Brain microvascular endothelial cell (primary cell): ENCODE measurements around the gene NMU.
"Not testable (repeated sequence)": the region's sequence is repeated elsewhere in the genome, so short reads cannot be mapped to it uniquely, and the experiment has no call there.

Experiments
- DNase-seq: peaks from one replicate; pipeline ENCODE4 v3.0.0-alpha.2; 2020
- H3K27ac ChIP-seq: fragments of 250-450 bp; sonication (Bioruptor Pico); 2 replicates; pipeline ENCODE4 v1.5.1; 2020; ENCODE audit warnings: mild to moderate bottlenecking, moderate library complexity
- H3K27me3 ChIP-seq: fragments of 250-450 bp; sonication (Bioruptor Pico); replicated peaks from 2 replicates; pipeline ENCODE4 v1.5.1; 2020; ENCODE audit warnings: mild to moderate bottlenecking
- H3K36me3 ChIP-seq: fragments of 250-450 bp; sonication (Bioruptor Pico); replicated peaks from 2 replicates; pipeline ENCODE4 v1.5.1; 2020; ENCODE audit warnings: mild to moderate bottlenecking
- H3K4me3 ChIP-seq: 2 replicates; pipeline ENCODE4 v1.5.1; 2011; ENCODE audit warnings: low read depth, mild to moderate bottlenecking, control low read depth, low read length, moderate library complexity
- CTCF ChIP-seq: IDR thresholded peaks from 2 replicates; pipeline ENCODE4 v1.5.1; 2011; ENCODE audit warnings: low read depth, mild to moderate bottlenecking, moderate library complexity, low read length, control low read depth, inconsistent platforms; ENCODE audit errors: missing control alignments
- in situ Hi-C: cut with HindIII; loops from 2 replicates; pipeline ENCODE4 v1.10.0; 2017; ENCODE audit warnings: low sequenced_read_pairs, low pct_ligation_motif_present

NMU gene

GRCh38 chr4:55592014-55592413 is 44.1 kb downstream of the NMU start, which contains the start of gene PDCL2:
TSS of gene PDCL2 (minus strand) at chr4:55592245. CDS start at chr4:55592109, 136 bp downstream.
- Histone ChIP-seq H3K4me3 (no peak within 1 kb of the TSS), H3K27ac (no peak within 1 kb of the TSS), H3K27me3 (no peaks in the 10 kb centered on the region), H3K36me3 (no peaks in the 10 kb centered on the region)
- TF ChIP-seq CTCF = no peak
- DNase-seq = no peak
- in situ Hi-C loops = no loop called here

DNA sequence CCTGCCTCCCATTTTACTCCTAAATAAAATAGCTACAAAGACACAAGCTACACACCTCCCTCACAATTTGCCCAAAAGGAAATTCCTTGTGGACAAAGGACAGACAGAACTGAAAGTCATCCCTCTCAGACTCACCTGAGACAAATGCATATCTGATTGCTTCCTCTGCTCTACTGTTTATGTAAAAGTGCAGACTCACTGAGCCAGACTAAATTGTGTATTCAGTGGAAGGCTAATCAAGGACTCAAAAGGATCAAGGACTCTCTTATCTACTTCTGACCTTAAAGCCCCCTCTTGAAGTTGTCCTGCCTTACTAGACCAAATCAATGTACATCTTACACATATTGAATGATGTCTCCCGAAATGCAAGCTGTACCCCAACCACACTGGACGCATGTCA is 47.9 kb downstream of the NMU start:
- H3K36me3 ChIP-seq = no peaks in the 10 kb centered on the region
- H3K27me3 ChIP-seq = no peaks in the 10 kb centered on the region
- in situ Hi-C loops = no loop called here
- no peak for DNase-seq
- no peak overlapping the region for H3K27ac ChIP-seq
- no peak overlapping the region for H3K4me3 ChIP-seq
- no peak for TF ChIP-seq CTCF

- H3K27me3 ChIP-seq, H3K4me3 ChIP-seq, DNase-seq, H3K27ac ChIP-seq, H3K36me3 ChIP-seq, in situ Hi-C loops: not testable (repeated sequence)
These were observed 53.3 kb downstream of the NMU start for GRCh38 chr4:55582773-55583172.

DNA sequence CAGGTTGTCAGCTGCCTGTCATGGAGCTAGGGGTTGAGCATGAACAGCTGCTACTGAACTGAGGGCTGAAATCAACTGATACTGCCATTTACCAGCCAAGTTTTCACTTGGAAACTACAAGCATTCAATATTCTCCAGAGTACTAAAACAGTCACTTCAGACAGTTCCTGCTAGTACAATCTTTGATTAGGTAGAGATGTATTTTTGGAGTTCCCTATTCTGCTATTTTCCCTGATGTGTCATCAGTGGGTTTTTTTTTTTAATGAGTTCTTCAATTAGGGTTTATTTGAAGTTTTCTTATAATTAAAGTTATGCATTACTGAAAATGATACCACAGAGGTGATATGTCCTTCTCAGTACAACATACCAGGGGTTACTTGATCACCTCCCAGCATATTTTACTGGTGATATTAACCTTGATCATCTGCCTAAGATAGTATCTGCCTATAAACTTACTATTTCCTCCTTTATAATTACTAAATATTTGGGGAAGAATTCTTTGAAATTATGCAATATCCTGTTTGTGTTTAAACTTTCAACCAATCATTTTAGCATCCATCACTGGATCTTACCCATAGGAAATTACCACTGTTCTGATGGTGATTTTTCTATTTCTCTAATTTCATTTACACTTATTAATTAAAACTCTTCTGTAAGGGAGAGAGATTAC is 57.6 kb downstream of the NMU start:
- in situ Hi-C loops = no loop called here
- H3K27ac ChIP-seq = no peak overlapping the region
- H3K27me3 ChIP-seq = no peaks in the 10 kb centered on the region
- no peaks in the 10 kb centered on the region for H3K36me3 ChIP-seq
- no peak for DNase-seq
- no peak for TF ChIP-seq CTCF
- no peak overlapping the region for H3K4me3 ChIP-seq

GRCh38 chr4:55575513-55575912 is 60.6 kb downstream of the NMU start:
- Histone ChIP-seq H3K36me3 (no peaks in the 10 kb centered on the region), H3K27me3 (no peaks in the 10 kb centered on the region), H3K4me3 (no peak overlapping the region), H3K27ac (no peak overlapping the region)
- no peak for DNase-seq
- no peak for TF ChIP-seq CTCF
- in situ Hi-C loops = no loop called here

DNA sequence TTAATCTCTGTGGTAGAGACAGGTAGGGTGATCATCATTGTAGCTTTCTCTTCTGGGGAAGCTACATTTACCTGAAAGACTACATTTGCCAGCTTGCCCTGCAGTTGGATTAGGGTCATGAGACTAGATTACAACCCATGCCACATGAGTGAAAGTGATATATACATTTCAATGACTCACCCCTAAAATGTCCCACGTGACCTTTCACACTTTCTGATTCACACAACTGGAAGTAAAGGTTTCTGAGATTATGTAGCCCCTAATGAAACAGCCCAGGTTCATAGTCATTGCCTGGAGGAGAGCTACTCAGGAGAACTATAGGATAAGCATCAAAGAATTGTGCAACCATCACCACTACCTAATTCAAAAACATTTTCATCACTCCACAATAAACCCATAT is 61.8 kb downstream of the NMU start:
- no peak for DNase-seq
- no peaks in the 10 kb centered on the region for H3K27me3 ChIP-seq
- TF ChIP-seq CTCF = no peak
- H3K36me3 ChIP-seq = no peaks in the 10 kb centered on the region
- in situ Hi-C loops = no loop called here
- H3K4me3 ChIP-seq = no peak overlapping the region
- no peak overlapping the region for H3K27ac ChIP-seq
